Lower leg skin (tissue), 4 donors: ENCODE results near the gene WBP1L. TPM values are rescaled to one million over a fixed set of nuclear protein-coding genes. Genes with fewer than 3 reads are reported as not detected.

ENCODE experiments used
- DNase-seq, 2 donors: peaks; one replicate each; pipeline ENCODE4 v3.0.0-alpha.2; 2019; ENCODE audit warnings: low spot score in 2 of 2
- H3K4me3 ChIP-seq: fragments of 200-600 bp; sonication (generic); 2 replicates; pipeline ENCODE4 v1.5.1; 2017; ENCODE audit warnings: mild to moderate bottlenecking, low read depth; ENCODE audit not compliant: poor library complexity, severe bottlenecking
- POLR2A ChIP-seq, 2 donors: fragments of 450-650 bp; IDR thresholded peaks; one replicate each; pipeline ENCODE4 v1.6.1; 2016 to 2017; ENCODE audit warnings: antibody characterized with exemption in 2 of 2, mild to moderate bottlenecking in 1 of 2, moderate library complexity in 1 of 2
- WGBS, 2 donors: methylation state at CpG; one replicate each; pipeline ENCODE4 v1.1.5; 2018; 5-methylcytosine and 5-hydroxymethylcytosine counted together
- intact Hi-C: fragments of 100-400 bp; cut with DNase I; formaldehyde crosslinking; loops from one replicate; pipeline ENCODE4 v1.15.0; 2023; ENCODE audit warnings: low total_unique reads
- total RNA-seq, 4 donors: library from RNA; depleted of rRNA; stranded (reverse); fragments of >200 nt; gene quantifications; one replicate each; pipeline ENCODE4 v1.1.0, GENCODE V29; 2016
- TF ChIP-seq, protein P1 (sequence below), 3 donors: fragments of 450-650 bp; IDR thresholded peaks; one replicate each; pipeline ENCODE4 v1.5.1; 2016; ENCODE audit warnings: antibody characterized with exemption in 3 of 3, mild to moderate bottlenecking in 3 of 3, moderate library complexity in 2 of 3

WBP1L gene
- total RNA-seq, 4 donors from 2014 or later = 144 to 171 (median 163) TPM

DNA sequence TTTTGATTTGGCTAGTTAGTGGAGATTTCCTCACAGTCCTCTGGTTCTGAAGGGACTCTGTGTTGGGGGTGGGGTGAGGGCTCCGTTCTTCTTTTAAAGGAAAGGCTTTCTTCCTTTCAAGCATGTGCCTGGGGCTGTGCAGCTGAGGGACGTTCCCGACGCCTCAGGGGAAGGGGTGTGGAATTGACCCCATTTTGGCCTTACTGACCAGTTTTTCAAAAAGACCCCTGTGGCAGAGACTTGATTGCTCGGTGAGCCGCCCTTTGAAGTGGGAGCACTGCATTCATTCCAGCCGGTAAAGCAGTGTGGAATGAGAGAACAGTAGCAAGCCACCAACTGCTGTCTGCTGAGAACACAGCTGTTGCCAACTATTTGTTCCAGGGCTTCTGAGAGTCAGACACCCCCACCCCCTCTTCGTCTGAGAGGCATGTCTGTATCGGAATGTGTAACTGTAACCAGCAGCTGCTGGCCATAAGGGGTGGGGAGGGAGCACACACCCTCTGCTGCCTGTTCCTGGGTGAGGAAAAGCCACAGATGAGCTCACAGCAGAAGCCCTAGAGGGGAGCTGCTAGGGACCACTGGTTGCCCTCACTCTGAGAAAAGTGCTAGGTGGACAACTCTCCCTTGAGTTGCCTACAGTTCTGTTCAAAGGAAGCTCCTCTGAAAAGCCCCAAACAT lies 33.2 kb downstream of the WBP1L start:
- TF ChIP-seq, protein P1, sequence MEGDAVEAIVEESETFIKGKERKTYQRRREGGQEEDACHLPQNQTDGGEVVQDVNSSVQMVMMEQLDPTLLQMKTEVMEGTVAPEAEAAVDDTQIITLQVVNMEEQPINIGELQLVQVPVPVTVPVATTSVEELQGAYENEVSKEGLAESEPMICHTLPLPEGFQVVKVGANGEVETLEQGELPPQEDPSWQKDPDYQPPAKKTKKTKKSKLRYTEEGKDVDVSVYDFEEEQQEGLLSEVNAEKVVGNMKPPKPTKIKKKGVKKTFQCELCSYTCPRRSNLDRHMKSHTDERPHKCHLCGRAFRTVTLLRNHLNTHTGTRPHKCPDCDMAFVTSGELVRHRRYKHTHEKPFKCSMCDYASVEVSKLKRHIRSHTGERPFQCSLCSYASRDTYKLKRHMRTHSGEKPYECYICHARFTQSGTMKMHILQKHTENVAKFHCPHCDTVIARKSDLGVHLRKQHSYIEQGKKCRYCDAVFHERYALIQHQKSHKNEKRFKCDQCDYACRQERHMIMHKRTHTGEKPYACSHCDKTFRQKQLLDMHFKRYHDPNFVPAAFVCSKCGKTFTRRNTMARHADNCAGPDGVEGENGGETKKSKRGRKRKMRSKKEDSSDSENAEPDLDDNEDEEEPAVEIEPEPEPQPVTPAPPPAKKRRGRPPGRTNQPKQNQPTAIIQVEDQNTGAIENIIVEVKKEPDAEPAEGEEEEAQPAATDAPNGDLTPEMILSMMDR (IDR thresholded peaks at IDR 0.05) = no peak
- no peak for TF ChIP-seq POLR2A (IDR thresholded peaks at IDR 0.05)
- H3K4me3 ChIP-seq = no peak overlapping the region
- peak; percentile 89 to 94 for DNase-seq
- 8 to 20% methylated on average over 9 of the region's 9 CpGs for WGBS, 2 donors
- intact Hi-C loops = no loop called here

DNA sequence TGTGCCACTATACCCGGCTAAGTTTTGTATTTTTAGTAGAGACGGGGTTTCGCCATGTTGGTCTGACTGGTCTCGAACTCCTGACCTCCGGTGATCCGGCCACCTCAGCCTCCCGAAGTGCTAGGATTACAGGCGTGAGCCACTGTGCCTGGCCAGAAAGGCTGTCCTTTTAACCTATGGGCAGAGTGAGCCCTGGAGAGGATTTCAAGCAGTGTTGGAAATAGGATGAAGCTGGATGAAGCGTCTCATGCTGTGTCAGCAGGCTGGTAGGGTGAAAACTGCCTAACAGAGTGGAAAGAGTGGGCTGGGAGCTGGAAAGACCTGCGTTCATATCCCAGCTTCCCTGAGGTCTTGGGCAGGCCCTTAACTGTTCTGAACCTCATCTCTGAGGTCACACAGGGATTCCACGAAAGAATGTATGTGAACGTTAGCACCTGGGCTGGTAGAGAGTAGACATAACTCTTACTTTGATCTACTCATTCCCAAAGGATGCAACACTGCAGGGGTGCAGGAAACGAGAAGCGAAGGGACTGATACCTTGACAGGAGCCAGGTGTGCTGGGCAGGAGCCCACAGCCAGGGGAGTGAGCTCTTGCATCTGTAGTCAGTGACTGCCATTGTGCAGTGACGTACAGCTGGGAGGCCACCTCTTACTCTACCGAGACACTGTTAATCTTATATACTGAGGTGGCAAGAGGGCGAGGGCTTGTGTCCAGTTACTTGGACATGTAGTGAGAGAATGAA lies 34.1 kb downstream of the WBP1L start:
- no peak overlapping the region for H3K4me3 ChIP-seq
- intact Hi-C loops = no loop called here
- WGBS, 2 donors = 77 to 83% methylated on average over 17 of the region's 17 CpGs

DNA sequence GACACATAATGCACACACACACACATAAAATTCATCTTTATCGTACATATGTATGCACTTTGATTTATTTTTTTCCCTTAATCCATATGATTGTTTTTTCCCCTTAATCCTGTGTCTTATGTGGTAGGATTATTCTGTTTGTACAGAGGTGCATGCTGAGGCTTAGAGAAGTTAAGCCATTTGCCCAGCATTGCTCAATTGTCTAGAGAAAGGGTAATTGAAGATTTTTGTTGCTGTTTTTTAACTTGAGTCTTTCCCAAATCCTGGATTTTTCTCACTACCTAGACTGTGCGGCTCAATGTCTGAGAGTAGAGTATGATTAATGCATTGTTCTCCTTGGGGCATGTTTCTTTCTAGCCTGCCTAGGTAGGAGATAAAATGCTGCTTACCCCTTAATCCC lies 35.0 kb downstream of the WBP1L start:
- 63 to 78% methylated on average over 2 of the region's 2 CpGs for WGBS, 2 donors
- DNase-seq = no peak
- TF ChIP-seq, protein P1 (IDR thresholded peaks at IDR 0.05) = no peak
- no peak for TF ChIP-seq POLR2A (IDR thresholded peaks at IDR 0.05)
- H3K4me3 ChIP-seq = no peak overlapping the region
- intact Hi-C loops = no loop called here

More for the DNA sequence above, 34.1 kb downstream of the WBP1L start:
- TF ChIP-seq POLR2A (IDR thresholded peaks at IDR 0.05) = no peak
- TF ChIP-seq, protein P1 (IDR thresholded peaks at IDR 0.05) = no peak
- DNase-seq = no peak

DNA sequence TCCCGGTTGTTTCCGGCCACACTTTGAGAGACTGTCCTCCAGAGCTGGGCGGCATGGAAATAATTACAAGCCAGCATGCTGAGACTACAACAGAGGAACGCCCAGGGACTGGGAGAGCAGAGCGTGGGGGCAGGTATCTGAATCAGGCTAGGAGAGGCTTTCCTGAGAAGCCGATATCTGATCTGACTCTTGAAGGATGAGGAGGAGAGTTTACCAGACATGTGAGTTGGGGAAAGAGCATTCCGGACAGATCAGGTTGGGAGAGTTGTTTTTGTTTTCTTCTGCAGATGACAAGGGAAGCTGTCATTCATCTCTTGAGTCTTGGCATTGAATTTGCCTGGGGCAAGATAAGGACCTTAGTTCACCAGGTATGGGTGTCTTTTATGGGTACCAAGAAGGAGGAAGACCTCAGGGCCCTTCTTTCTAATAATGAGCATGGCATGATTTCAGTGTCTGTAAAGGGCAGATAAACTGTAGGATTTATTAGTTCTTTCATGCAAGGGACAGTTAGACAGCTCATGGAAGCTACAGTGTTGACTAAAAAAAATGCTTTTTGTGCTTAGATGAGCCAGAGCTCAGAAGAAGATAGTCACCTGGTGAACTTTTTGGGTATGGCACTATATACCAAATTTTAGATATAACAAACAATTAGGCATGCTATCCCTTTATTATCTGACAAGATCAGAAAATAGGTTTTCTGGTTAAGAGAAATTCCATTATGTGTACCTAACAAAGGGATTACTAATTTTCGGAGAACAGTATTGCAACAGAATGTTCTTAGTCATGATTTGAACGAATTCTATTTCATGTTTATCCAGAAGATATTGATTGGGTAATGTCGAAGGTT lies 36.2 kb downstream of the WBP1L start:
- TF ChIP-seq, protein P1 (IDR thresholded peaks at IDR 0.05) = no peak
- no peak for TF ChIP-seq POLR2A (IDR thresholded peaks at IDR 0.05)
- no peak overlapping the region for H3K4me3 ChIP-seq
- whole genome bisulfite sequencing, 2 donors = 43 to 60% methylated on average over 10 of the region's 10 CpGs
- no peak for DNase-seq
- intact Hi-C loops = no loop called here

DNA sequence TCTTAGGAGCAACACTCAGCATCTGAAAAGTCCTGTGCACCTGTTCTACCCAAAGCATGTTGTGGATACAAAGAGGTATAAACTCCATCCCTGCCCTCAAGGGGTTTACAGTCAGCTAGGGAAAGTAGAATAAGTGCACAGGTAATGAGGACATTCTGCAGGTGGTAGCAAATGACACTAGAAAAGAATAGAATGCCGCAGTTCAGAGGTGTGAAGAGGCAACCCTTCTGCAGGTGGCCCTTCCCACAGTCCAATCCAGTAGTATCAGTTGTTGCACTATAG lies 36.7 kb downstream of the WBP1L start:
- intact Hi-C loops = no loop called here
- no peak for DNase-seq
- WGBS, 2 donors = 90 to 100% methylated on average over 1 of the region's 1 CpG
- TF ChIP-seq POLR2A (IDR thresholded peaks at IDR 0.05) = no peak
- TF ChIP-seq, protein P1 (IDR thresholded peaks at IDR 0.05) = no peak
- no peak overlapping the region for H3K4me3 ChIP-seq
